Liver (tissue), 9 donors: ENCODE data around the gene SLC6A17. TPM values are rescaled to one million over a fixed set of nuclear protein-coding genes. Genes with fewer than 3 reads are reported as not detected.
A peak's percentile ranks its signal among the peaks of the same experiment; 100 is the strongest.

ENCODE experiments used
- DNase-seq: peaks from one replicate; pipeline ENCODE4 v3.0.0-alpha.2; 2017; ENCODE audit warnings: low spot score
- H3K27ac ChIP-seq, 2 donors: one replicate each; pipeline ENCODE4 v1.7.0; 2013; ENCODE audit warnings: inconsistent platforms in 2 of 2, low read length in 2 of 2, control low read depth in 1 of 2, low read depth in 1 of 2, mild to moderate bottlenecking in 1 of 2
- H3K27me3 ChIP-seq, 4 donors: one replicate each; pipeline versions ENCODE4 v1.6.1 to v1.7.0; 2013; ENCODE audit warnings: low read length in 3 of 4, inconsistent platforms in 1 of 4, mild to moderate bottlenecking in 1 of 4, moderate library complexity in 1 of 4; ENCODE audit not compliant: control insufficient read depth in 4 of 4, insufficient read depth in 4 of 4
- H3K36me3 ChIP-seq, 4 donors: one replicate each; pipeline versions ENCODE4 v1.6.1 to v1.7.0; 2013; ENCODE audit warnings: low read length in 3 of 4, mild to moderate bottlenecking in 3 of 4, low read depth in 1 of 4, moderate library complexity in 1 of 4; ENCODE audit not compliant: control insufficient read depth in 4 of 4, insufficient read depth in 3 of 4
- H3K4me1 ChIP-seq, 4 donors: one replicate each; pipeline versions ENCODE4 v1.6.1 to v1.7.0; 2013; ENCODE audit warnings: low read length in 3 of 4, mild to moderate bottlenecking in 3 of 4, moderate library complexity in 1 of 4; ENCODE audit not compliant: control insufficient read depth in 4 of 4, insufficient read depth in 4 of 4
- H3K4me3 ChIP-seq, 3 donors: one replicate each; pipeline versions ENCODE4 v1.6.1 to v1.7.0; 2013; ENCODE audit warnings: low read length in 3 of 3, control low read depth in 1 of 3, low read depth in 1 of 3, mild to moderate bottlenecking in 1 of 3
- H3K9ac ChIP-seq, 2 donors: one replicate each; pipeline ENCODE4 v1.7.0; 2013; ENCODE audit warnings: low read length in 2 of 2, mild to moderate bottlenecking in 2 of 2, moderate library complexity in 2 of 2, control low read depth in 1 of 2, low read depth in 1 of 2
- H3K9me3 ChIP-seq, 4 donors: one replicate each; pipeline versions ENCODE4 v1.6.1 to v1.7.0; 2013; ENCODE audit warnings: low read length in 3 of 4; ENCODE audit not compliant: control insufficient read depth in 4 of 4
- CTCF ChIP-seq: fragments of 150-350 bp; IDR thresholded peaks from 2 replicates; pipeline ENCODE4 v1.5.1; 2017; ENCODE audit warnings: improper control_type of control experiment, low read depth, low read length; ENCODE audit not compliant: missing input control
- EGR1 ChIP-seq, 2 donors: IDR thresholded peaks; 2 replicates each; pipeline ENCODE4 v1.6.1; 2016 to 2018; ENCODE audit warnings: antibody characterized with exemption in 2 of 2, low read depth in 2 of 2
- GABPA ChIP-seq, 2 donors: IDR thresholded peaks in 1 of 2; conservative IDR thresholded peaks in 1 of 2; 2 replicates each; pipeline ENCODE4 v1.6.1; 2016; ENCODE audit warnings: antibody characterized with exemption in 2 of 2, mild to moderate bottlenecking in 1 of 2, moderate library complexity in 1 of 2
- HNF4G ChIP-seq: IDR thresholded peaks from 2 replicates; pipeline ENCODE4 v1.6.1; 2016; ENCODE audit warnings: antibody characterized with exemption
- JUND ChIP-seq, 2 donors: IDR thresholded peaks; 2 replicates each; pipeline ENCODE4 v1.6.1; 2016; ENCODE audit warnings: antibody characterized with exemption in 2 of 2
- RAD21 ChIP-seq, 2 donors: IDR thresholded peaks; 2 replicates each; pipeline ENCODE4 v1.6.1; 2016; ENCODE audit warnings: antibody characterized with exemption in 2 of 2, mild to moderate bottlenecking in 2 of 2
- REST ChIP-seq: IDR thresholded peaks from 2 replicates; pipeline ENCODE4 v1.6.1; 2016; ENCODE audit warnings: antibody characterized with exemption, mild to moderate bottlenecking
- RXRA ChIP-seq, 2 donors: IDR thresholded peaks; 2 replicates each; pipeline ENCODE4 v1.6.1; 2017 to 2018; ENCODE audit warnings: antibody characterized with exemption in 2 of 2, mild to moderate bottlenecking in 1 of 2
- WGBS: extraction: QIAGEN DNeasy Blood & Tissue Kit; methylation state at CpG from one replicate; pipeline ENCODE4 v1.1.7; 2013; 5-methylcytosine and 5-hydroxymethylcytosine counted together
- polyA plus RNA-seq, 2 donors: library from polyadenylated mRNA; stranded (reverse) in 1 of 2; unstranded in 1 of 2; fragments of 200-250 nt in 1 of 2; fragments of >200 nt in 1 of 2; fragmentation: Nextera tagmentation in 1 of 2; extraction: Ambion mirVana in 1 of 2; gene quantifications; one replicate each; pipeline versions ENCODE4 v1.2.1 to v1.2.3, GENCODE V29; 2013 to 2015
- total RNA-seq, 2 donors: library from RNA; depleted of rRNA; stranded (reverse); fragments of >200 nt; gene quantifications; one replicate each; pipeline ENCODE4 v1.2.3, GENCODE V29; 2014
- donor health status: healthy.
- donor health status: healthy.
- donor health status: healthy.
- donor health status: healthy.
- donor health status: healthy.

Gene SLC6A17
- total and polyA plus RNA-seq, 4 donors = not detected

GRCh38 chr1:110184446-110184845 lies 34.2 kb downstream of the SLC6A17 start:
- no peak for TF ChIP-seq GABPA (IDR thresholded peaks at IDR 0.05 in 1 of 2, conservative IDR thresholded peaks at IDR 0.05 in 1 of 2)
- no peak for TF ChIP-seq CTCF
- no peak for TF ChIP-seq RXRA (IDR thresholded peaks at IDR 0.05)
- peak; percentile 54 for DNase-seq
- no peak overlapping the region for H3K9ac ChIP-seq
- no peak overlapping the region for H3K27ac ChIP-seq
- 53% methylated on average over 5 of the region's 5 CpGs for WGBS
- H3K4me3 ChIP-seq = no peak overlapping the region
- H3K36me3 ChIP-seq = no peaks in the 10 kb centered on the region
- no peaks in the 10 kb centered on the region for H3K9me3 ChIP-seq
- H3K4me1 ChIP-seq = no peaks in the 10 kb centered on the region
- peaks cover 0 to 4% (median 0%) of the 10 kb centered on the region in 4 donors for H3K27me3 ChIP-seq

GRCh38 chr1:110185181-110185580 lies 34.9 kb downstream of the SLC6A17 start:
- H3K27ac ChIP-seq = no peak overlapping the region
- H3K27me3 ChIP-seq = peaks cover 0 to 4% (median 0%) of the 10 kb centered on the region in 4 donors
- H3K4me1 ChIP-seq = peaks cover 0 to under 1% (median 0%) of the 10 kb centered on the region in 4 donors
- WGBS = 66% methylated on average over 10 of the region's 10 CpGs
- TF ChIP-seq GABPA (IDR thresholded peaks at IDR 0.05 in 1 of 2, conservative IDR thresholded peaks at IDR 0.05 in 1 of 2) = no peak
- no peak overlapping the region for H3K4me3 ChIP-seq
- no peaks in the 10 kb centered on the region for H3K9me3 ChIP-seq
- no peak overlapping the region for H3K9ac ChIP-seq
- no peak for DNase-seq
- no peaks in the 10 kb centered on the region for H3K36me3 ChIP-seq

- Histone ChIP-seq H3K9me3 (no peaks in the 10 kb centered on the region), H3K9ac (no peak overlapping the region), H3K27ac (no peak overlapping the region), H3K36me3 (no peaks in the 10 kb centered on the region), H3K4me3 (no peak overlapping the region), H3K4me1 (peaks cover 0 to 4% (median 3%) of the 10 kb centered on the region in 4 donors), H3K27me3 (peaks cover 0 to 4% (median 0%) of the 10 kb centered on the region in 4 donors)
- no peak for TF ChIP-seq HNF4G
- TF ChIP-seq REST = no peak
- no peak for TF ChIP-seq EGR1 (IDR thresholded peaks at IDR 0.05; ENCODE audit: low read depth in 2 of 2)
- no peak for TF ChIP-seq JUND (IDR thresholded peaks at IDR 0.05)
- TF ChIP-seq RAD21 (IDR thresholded peaks at IDR 0.05) = no peak
- no peak for DNase-seq
- WGBS = 31% methylated on average over 5 of the region's 5 CpGs
Observed at GRCh38 chr1:110186558-110186957, 36.3 kb downstream of the SLC6A17 start.
